ENCODE results near the gene TSC22D1.

DNA sequence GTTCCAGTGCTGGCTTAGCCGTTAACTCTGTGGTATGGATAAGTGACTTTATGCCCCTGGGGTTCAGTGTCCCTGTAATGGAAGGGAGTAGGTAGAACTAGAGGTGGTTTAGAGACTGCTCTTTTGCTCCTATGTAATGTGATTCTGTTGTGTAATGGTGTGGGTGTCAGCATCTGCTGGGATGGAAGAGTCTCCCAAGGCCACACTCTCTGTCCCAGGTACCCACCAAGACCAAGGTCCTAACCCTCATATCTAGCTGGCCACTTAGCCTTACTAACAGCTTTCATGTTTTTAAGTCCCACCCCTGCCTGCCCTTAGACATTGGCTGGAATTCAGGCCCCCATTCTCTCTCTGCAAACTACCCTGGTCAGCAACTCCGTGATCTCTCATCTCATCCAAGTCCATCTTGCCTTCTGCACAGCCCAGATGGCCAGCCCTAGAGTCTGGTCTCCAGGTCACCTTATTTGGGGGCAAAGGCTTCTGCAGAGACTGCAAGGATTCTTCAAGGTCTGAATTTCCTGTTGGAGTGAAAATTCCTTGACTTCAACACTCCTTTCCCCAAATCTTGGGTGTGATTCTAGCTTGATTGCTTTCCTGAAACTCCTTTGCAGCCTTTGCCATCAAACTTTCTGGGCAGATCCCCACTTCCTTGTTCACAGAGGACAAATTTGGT, 154.1 kb downstream of the TSC22D1 start:
- no peak for TF ChIP-seq PRRX2 (CRISPR knock-in tag; IDR thresholded peaks at IDR 0.05)
- TF ChIP-seq, protein P1, sequence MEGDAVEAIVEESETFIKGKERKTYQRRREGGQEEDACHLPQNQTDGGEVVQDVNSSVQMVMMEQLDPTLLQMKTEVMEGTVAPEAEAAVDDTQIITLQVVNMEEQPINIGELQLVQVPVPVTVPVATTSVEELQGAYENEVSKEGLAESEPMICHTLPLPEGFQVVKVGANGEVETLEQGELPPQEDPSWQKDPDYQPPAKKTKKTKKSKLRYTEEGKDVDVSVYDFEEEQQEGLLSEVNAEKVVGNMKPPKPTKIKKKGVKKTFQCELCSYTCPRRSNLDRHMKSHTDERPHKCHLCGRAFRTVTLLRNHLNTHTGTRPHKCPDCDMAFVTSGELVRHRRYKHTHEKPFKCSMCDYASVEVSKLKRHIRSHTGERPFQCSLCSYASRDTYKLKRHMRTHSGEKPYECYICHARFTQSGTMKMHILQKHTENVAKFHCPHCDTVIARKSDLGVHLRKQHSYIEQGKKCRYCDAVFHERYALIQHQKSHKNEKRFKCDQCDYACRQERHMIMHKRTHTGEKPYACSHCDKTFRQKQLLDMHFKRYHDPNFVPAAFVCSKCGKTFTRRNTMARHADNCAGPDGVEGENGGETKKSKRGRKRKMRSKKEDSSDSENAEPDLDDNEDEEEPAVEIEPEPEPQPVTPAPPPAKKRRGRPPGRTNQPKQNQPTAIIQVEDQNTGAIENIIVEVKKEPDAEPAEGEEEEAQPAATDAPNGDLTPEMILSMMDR (IDR thresholded peaks at IDR 0.05) = no peak
- TF ChIP-seq, protein P2, sequence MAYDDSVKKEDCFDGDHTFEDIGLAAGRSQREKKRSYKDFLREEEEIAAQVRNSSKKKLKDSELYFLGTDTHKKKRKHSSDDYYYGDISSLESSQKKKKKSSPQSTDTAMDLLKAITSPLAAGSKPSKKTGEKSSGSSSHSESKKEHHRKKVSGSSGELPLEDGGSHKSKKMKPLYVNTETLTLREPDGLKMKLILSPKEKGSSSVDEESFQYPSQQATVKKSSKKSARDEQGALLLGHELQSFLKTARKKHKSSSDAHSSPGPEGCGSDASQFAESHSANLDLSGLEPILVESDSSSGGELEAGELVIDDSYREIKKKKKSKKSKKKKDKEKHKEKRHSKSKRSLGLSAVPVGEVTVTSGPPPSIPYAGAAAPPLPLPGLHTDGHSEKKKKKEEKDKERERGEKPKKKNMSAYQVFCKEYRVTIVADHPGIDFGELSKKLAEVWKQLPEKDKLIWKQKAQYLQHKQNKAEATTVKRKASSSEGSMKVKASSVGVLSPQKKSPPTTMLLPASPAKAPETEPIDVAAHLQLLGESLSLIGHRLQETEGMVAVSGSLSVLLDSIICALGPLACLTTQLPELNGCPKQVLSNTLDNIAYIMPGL (CRISPR knock-in tag; IDR thresholded peaks at IDR 0.05) = no peak
- TF ChIP-seq, protein P3, sequence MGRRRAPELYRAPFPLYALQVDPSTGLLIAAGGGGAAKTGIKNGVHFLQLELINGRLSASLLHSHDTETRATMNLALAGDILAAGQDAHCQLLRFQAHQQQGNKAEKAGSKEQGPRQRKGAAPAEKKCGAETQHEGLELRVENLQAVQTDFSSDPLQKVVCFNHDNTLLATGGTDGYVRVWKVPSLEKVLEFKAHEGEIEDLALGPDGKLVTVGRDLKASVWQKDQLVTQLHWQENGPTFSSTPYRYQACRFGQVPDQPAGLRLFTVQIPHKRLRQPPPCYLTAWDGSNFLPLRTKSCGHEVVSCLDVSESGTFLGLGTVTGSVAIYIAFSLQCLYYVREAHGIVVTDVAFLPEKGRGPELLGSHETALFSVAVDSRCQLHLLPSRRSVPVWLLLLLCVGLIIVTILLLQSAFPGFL (CRISPR knock-in tag; IDR thresholded peaks at IDR 0.05; ENCODE audit: borderline replicate concordance) = no peak
- no peak for TF ChIP-seq ZBTB21 (CRISPR knock-in tag; IDR thresholded peaks at IDR 0.05; ENCODE audit: borderline replicate concordance)
- no peak for TF ChIP-seq ZNF263 (CRISPR knock-in tag; IDR thresholded peaks at IDR 0.05; ENCODE audit: low read depth)
- TF ChIP-seq CBFB (CRISPR knock-in tag; IDR thresholded peaks at IDR 0.05; ENCODE audit: low read depth) = no peak
- TF ChIP-seq ZNF396 (CRISPR knock-in tag; IDR thresholded peaks at IDR 0.05; ENCODE audit: borderline replicate concordance) = no peak
- TF ChIP-seq, protein P4, sequence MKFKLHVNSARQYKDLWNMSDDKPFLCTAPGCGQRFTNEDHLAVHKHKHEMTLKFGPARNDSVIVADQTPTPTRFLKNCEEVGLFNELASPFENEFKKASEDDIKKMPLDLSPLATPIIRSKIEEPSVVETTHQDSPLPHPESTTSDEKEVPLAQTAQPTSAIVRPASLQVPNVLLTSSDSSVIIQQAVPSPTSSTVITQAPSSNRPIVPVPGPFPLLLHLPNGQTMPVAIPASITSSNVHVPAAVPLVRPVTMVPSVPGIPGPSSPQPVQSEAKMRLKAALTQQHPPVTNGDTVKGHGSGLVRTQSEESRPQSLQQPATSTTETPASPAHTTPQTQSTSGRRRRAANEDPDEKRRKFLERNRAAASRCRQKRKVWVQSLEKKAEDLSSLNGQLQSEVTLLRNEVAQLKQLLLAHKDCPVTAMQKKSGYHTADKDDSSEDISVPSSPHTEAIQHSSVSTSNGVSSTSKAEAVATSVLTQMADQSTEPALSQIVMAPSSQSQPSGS (CRISPR knock-in tag; IDR thresholded peaks at IDR 0.05; ENCODE audit: borderline replicate concordance, low read depth) = no peak
- TF ChIP-seq, protein P5, sequence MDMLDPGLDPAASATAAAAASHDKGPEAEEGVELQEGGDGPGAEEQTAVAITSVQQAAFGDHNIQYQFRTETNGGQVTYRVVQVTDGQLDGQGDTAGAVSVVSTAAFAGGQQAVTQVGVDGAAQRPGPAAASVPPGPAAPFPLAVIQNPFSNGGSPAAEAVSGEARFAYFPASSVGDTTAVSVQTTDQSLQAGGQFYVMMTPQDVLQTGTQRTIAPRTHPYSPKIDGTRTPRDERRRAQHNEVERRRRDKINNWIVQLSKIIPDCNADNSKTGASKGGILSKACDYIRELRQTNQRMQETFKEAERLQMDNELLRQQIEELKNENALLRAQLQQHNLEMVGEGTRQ (CRISPR knock-in tag; IDR thresholded peaks at IDR 0.05) = no peak
- TF ChIP-seq, protein P6, sequence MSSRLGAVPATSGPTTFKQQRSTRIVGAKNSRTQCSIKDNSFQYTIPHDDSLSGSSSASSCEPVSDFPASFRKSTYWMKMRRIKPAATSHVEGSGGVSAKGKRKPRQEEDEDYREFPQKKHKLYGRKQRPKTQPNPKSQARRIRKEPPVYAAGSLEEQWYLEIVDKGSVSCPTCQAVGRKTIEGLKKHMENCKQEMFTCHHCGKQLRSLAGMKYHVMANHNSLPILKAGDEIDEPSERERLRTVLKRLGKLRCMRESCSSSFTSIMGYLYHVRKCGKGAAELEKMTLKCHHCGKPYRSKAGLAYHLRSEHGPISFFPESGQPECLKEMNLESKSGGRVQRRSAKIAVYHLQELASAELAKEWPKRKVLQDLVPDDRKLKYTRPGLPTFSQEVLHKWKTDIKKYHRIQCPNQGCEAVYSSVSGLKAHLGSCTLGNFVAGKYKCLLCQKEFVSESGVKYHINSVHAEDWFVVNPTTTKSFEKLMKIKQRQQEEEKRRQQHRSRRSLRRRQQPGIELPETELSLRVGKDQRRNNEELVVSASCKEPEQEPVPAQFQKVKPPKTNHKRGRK (CRISPR knock-in tag; IDR thresholded peaks at IDR 0.05; ENCODE audit: borderline replicate concordance) = no peak
- TF ChIP-seq, protein P7, sequence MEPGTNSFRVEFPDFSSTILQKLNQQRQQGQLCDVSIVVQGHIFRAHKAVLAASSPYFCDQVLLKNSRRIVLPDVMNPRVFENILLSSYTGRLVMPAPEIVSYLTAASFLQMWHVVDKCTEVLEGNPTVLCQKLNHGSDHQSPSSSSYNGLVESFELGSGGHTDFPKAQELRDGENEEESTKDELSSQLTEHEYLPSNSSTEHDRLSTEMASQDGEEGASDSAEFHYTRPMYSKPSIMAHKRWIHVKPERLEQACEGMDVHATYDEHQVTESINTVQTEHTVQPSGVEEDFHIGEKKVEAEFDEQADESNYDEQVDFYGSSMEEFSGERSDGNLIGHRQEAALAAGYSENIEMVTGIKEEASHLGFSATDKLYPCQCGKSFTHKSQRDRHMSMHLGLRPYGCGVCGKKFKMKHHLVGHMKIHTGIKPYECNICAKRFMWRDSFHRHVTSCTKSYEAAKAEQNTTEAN (CRISPR knock-in tag; IDR thresholded peaks at IDR 0.05) = no peak

All from WTC11 (cell line).